Natural killer cell (primary cell): ENCODE results near the gene ROBO1. TPM values are rescaled to one million over a fixed set of nuclear protein-coding genes. Genes with fewer than 3 reads are reported as not detected.

Experiments
- ATAC-seq, 3 donors: fragments of 150-1000 bp in 2 of 3; fragments of 200-7000 bp in 1 of 3; cut with Tn5 transposase; 1 replicate in 1 of 3; 2 replicates in 2 of 3; pipeline ENCODE4 v1.10.0; 2021; ENCODE audit warnings: mild to moderate bottlenecking in 2 of 3, moderate library complexity in 2 of 3
- DNase-seq, 2 donors: peaks; one replicate each; pipeline versions ENCODE4 v3.0.0 to v3.0.0-alpha.2; 2013 to 2021; ENCODE audit warnings: mixed read lengths in 1 of 2
- H3K27ac ChIP-seq: one replicate; pipeline ENCODE4 v1.5.1; 2013; ENCODE audit warnings: mild to moderate bottlenecking, low read length
- H3K27me3 ChIP-seq: one replicate; pipeline ENCODE4 v1.6.1; 2013; ENCODE audit warnings: low read length; ENCODE audit not compliant: control insufficient read depth, insufficient read depth
- H3K36me3 ChIP-seq: one replicate; pipeline ENCODE4 v1.6.1; 2013; ENCODE audit warnings: low read length; ENCODE audit not compliant: control insufficient read depth, insufficient read depth
- H3K4me1 ChIP-seq: one replicate; pipeline ENCODE4 v1.6.1; 2013; ENCODE audit warnings: low read length; ENCODE audit not compliant: control insufficient read depth, insufficient read depth
- H3K4me3 ChIP-seq: one replicate; pipeline ENCODE4 v1.5.1; 2013; ENCODE audit warnings: low read length
- H3K9me3 ChIP-seq: one replicate; pipeline ENCODE4 v1.6.1; 2013; ENCODE audit warnings: low read length; ENCODE audit not compliant: control insufficient read depth, insufficient read depth
- H3K27ac Mint-ChIP-seq, 2 donors: one replicate each; pipeline ENCODE4 v1.8.0; 2022; ENCODE audit warnings: mild to moderate bottlenecking in 2 of 2, mixed read lengths in 2 of 2, moderate library complexity in 1 of 2
- H3K27me3 Mint-ChIP-seq, 2 donors: one replicate each; pipeline ENCODE4 v1.8.0; 2022; ENCODE audit warnings: low read depth in 2 of 2, mixed read lengths in 2 of 2
- H3K36me3 Mint-ChIP-seq: one replicate; pipeline ENCODE4 v1.8.0; 2022; ENCODE audit warnings: mixed read lengths
- H3K4me1 Mint-ChIP-seq, 2 donors: one replicate each; pipeline ENCODE4 v1.8.0; 2022; ENCODE audit warnings: mixed read lengths in 2 of 2
- H3K4me3 Mint-ChIP-seq: one replicate; pipeline ENCODE4 v1.8.0; 2022; ENCODE audit warnings: mild to moderate bottlenecking, moderate library complexity, mixed read lengths
- H3K9me3 Mint-ChIP-seq, 2 donors: one replicate each; pipeline ENCODE4 v1.8.0; 2022; ENCODE audit warnings: mixed read lengths in 2 of 2
- CTCF ChIP-seq: fragments of 200-600 bp; IDR thresholded peaks from one replicate; pipeline ENCODE4 v1.8.0; 2022; ENCODE audit warnings: antibody characterized with exemption
- WGBS: methylation state at CpG from one replicate; pipeline ENCODE4 v1.1.7; 2013; ENCODE audit warnings: missing lambda C conversion rate; ENCODE audit not compliant: insufficient coverage; 5-methylcytosine and 5-hydroxymethylcytosine counted together
- intact Hi-C: fragments of 100-400 bp; cut with micrococcal nuclease; formaldehyde crosslinking; loops from one replicate; pipeline ENCODE4 v1.14.2; 2022
- total RNA-seq, 4 donors: library from RNA; stranded (reverse); fragments of 120-200 nt in 1 of 4; gene quantifications; one replicate each; pipeline versions ENCODE4 v1.2.3 to v1.2.4, GENCODE V29; 2013 to 2022

Gene ROBO1
- total RNA-seq, 3 donors from 2014 or later (not counting 1 experiment from before 2014, with no cell fraction given): 0.07 TPM; not detected in 2

- Mint-ChIP-seq H3K9me3 (peaks cover 11 to 13% of the 10 kb centered on the region in 2 donors), H3K27ac (no peak overlapping the region), H3K4me1 (no peaks in the 10 kb centered on the region), H3K36me3 (no peaks in the 10 kb centered on the region), H3K4me3 (no peak overlapping the region), H3K27me3 (no peaks in the 10 kb centered on the region)
- H3K27ac ChIP-seq: no peak overlapping the region
- no peaks in the 10 kb centered on the region for H3K27me3 ChIP-seq
- H3K4me3 ChIP-seq: no peak overlapping the region
- no CpG with 5 or more reads among the region's 4 CpGs for WGBS
- TF ChIP-seq CTCF: no peak
- no peak for DNase-seq
- no peaks in the 10 kb centered on the region for H3K36me3 ChIP-seq
- intact Hi-C loops: no loop called here
- no peaks in the 10 kb centered on the region for H3K4me1 ChIP-seq
- no peak for ATAC-seq
- H3K9me3 ChIP-seq: no peaks in the 10 kb centered on the region
These were observed 1055.5 kb downstream of the ROBO1 start for GRCh38 chr3:78712270-78712669.

- H3K36me3 Mint-ChIP-seq: no peaks in the 10 kb centered on the region
- Histone ChIP-seq H3K36me3 (no peaks in the 10 kb centered on the region), H3K27me3 (no peaks in the 10 kb centered on the region), H3K4me3 (no peak overlapping the region), H3K9me3 (no peaks in the 10 kb centered on the region), H3K27ac (no peak overlapping the region), H3K4me1 (no peaks in the 10 kb centered on the region)
- intact Hi-C loops: no loop called here
- H3K4me3 Mint-ChIP-seq: no peak overlapping the region
- no peak for TF ChIP-seq CTCF
- ATAC-seq: no peak
- 83% methylated on average over 2 of the region's 4 CpGs for WGBS
- H3K27me3 Mint-ChIP-seq: no peaks in the 10 kb centered on the region
- no peak for DNase-seq
- H3K4me1 Mint-ChIP-seq: no peaks in the 10 kb centered on the region
- H3K9me3 Mint-ChIP-seq: peaks cover 11 to 13% of the 10 kb centered on the region in 2 donors
- H3K27ac Mint-ChIP-seq: no peak overlapping the region
These were observed 1059.2 kb downstream of the ROBO1 start for GRCh38 chr3:78708565-78709073.

GRCh38 chr3:78707609-78708008 is 1060.2 kb downstream of the ROBO1 start:
- H3K27ac Mint-ChIP-seq: no peak overlapping the region
- Histone ChIP-seq H3K4me1 (no peaks in the 10 kb centered on the region), H3K36me3 (no peaks in the 10 kb centered on the region), H3K27me3 (no peaks in the 10 kb centered on the region), H3K4me3 (no peak overlapping the region), H3K9me3 (no peaks in the 10 kb centered on the region), H3K27ac (no peak overlapping the region)
- H3K36me3 Mint-ChIP-seq: no peaks in the 10 kb centered on the region
- no peak overlapping the region for H3K4me3 Mint-ChIP-seq
- ATAC-seq: no peak
- DNase-seq: peak in 1 of 2 donors; percentile 3
- no peaks in the 10 kb centered on the region for H3K27me3 Mint-ChIP-seq
- intact Hi-C loops: no loop called here
- TF ChIP-seq CTCF: no peak
- 80% methylated on average over 2 of the region's 2 CpGs for WGBS
- peaks cover 11 to 13% of the 10 kb centered on the region in 2 donors for H3K9me3 Mint-ChIP-seq
- no peaks in the 10 kb centered on the region for H3K4me1 Mint-ChIP-seq

- Histone ChIP-seq H3K9me3 (no peaks in the 10 kb centered on the region), H3K27ac (no peak overlapping the region), H3K4me3 (no peak overlapping the region), H3K4me1 (no peaks in the 10 kb centered on the region), H3K36me3 (no peaks in the 10 kb centered on the region), H3K27me3 (no peaks in the 10 kb centered on the region)
- 83% methylated on average over 3 of the region's 3 CpGs for WGBS
- Mint-ChIP-seq H3K4me3 (no peak overlapping the region), H3K9me3 (peaks cover 11 to 13% of the 10 kb centered on the region in 2 donors), H3K27ac (no peak overlapping the region), H3K27me3 (no peaks in the 10 kb centered on the region), H3K4me1 (no peaks in the 10 kb centered on the region), H3K36me3 (no peaks in the 10 kb centered on the region)
- intact Hi-C loops: no loop called here
- TF ChIP-seq CTCF: no peak
- DNase-seq: no peak
- ATAC-seq: no peak
These were observed 1060.8 kb downstream of the ROBO1 start for GRCh38 chr3:78706906-78707523.
